KBM-7 (cell line): ENCODE results near the gene GGA3.
"Not testable (repeated sequence)": the region's sequence is repeated elsewhere in the genome, so short reads cannot be mapped to it uniquely, and the experiment has no call there.

Source experiments
- DNase-seq: peaks from one replicate; pipeline ENCODE4 v3.0.0-alpha.2; 2015
- in situ Hi-C: fragments of 300-500 bp; cut with MboI; formaldehyde crosslinking; loops from 2 replicates; pipeline ENCODE4 v1.14.3; 2020; ENCODE audit warnings: low sequenced_read_pairs, low pct_unique_long_range_greater_than_20kb, mixed read lengths

Gene GGA3

GRCh38 chr17:75277664-75278071 lies 16.3 kb upstream of the GGA3 start:
- DNase-seq, result no peak
- in situ Hi-C loops, result no loop called here

- in situ Hi-C loops, result no loop called here
- DNase-seq, result no peak
Measured at GRCh38 chr17:75273977-75274708, 12.7 kb upstream of the GGA3 start.

GRCh38 chr17:75272848-75273184 lies 11.4 kb upstream of the GGA3 start:
- DNase-seq, result no peak
- in situ Hi-C loops, result no loop called here

GRCh38 chr17:75271955-75272847 lies 10.8 kb upstream of the GGA3 start:
- in situ Hi-C loops, result no loop called here
- DNase-seq, result no peak

- in situ Hi-C loops, result no loop called here
- DNase-seq, result peak; percentile 78
Measured at GRCh38 chr17:75271233-75271954, 10.0 kb upstream of the GGA3 start.

- in situ Hi-C loops, result no loop called here
Measured at GRCh38 chr17:75270966-75271232, 9.5 kb upstream of the GGA3 start, which contains the start of gene MIF4GD. Gene MIF4GD (minus strand): TSS chr17:75271231. CDS start chr17:75270195, 1,036 bp downstream.

GRCh38 chr17:75270218-75270965 lies 9.0 kb upstream of the GGA3 start:
- DNase-seq, result peak; percentile 83
- in situ Hi-C loops, result no loop called here

More at GRCh38 chr17:75270966-75271232, 9.5 kb upstream of the GGA3 start, which contains the start of gene MIF4GD:
- no peak for DNase-seq

GRCh38 chr17:75269844-75270217 lies 8.4 kb upstream of the GGA3 start:
- no peak for DNase-seq
- in situ Hi-C loops, result no loop called here

GRCh38 chr17:75267411-75268232 lies 6.2 kb upstream of the GGA3 start:
- in situ Hi-C loops, result no loop called here

GRCh38 chr17:75267153-75267410 lies 5.7 kb upstream of the GGA3 start:
- in situ Hi-C loops, result no loop called here
- no peak for DNase-seq

More at GRCh38 chr17:75267411-75268232, 6.2 kb upstream of the GGA3 start:
- no peak for DNase-seq

GRCh38 chr17:75266316-75267152 lies 5.1 kb upstream of the GGA3 start:
- in situ Hi-C loops, result no loop called here

GRCh38 chr17:75265614-75266315 lies 4.4 kb upstream of the GGA3 start:
- in situ Hi-C loops, result no loop called here

More at GRCh38 chr17:75266316-75267152, 5.1 kb upstream of the GGA3 start:
- DNase-seq, result no peak

GRCh38 chr17:75263055-75263454 lies 1.6 kb upstream of the GGA3 start:
- in situ Hi-C loops, result no loop called here
- no peak for DNase-seq

More at GRCh38 chr17:75265614-75266315, 4.4 kb upstream of the GGA3 start:
- DNase-seq, result no peak

- in situ Hi-C loops, result no loop called here
- DNase-seq, result no peak
Measured at GRCh38 chr17:75262112-75262606, 753 bp upstream of the GGA3 start.

- in situ Hi-C loops, result no loop called here
- DNase-seq, result no peak
Measured at GRCh38 chr17:75260641-75261335, 618 bp downstream of the GGA3 start.

- DNase-seq, in situ Hi-C loops: not testable (repeated sequence)
Measured at GRCh38 chr17:75257228-75257627, 4.2 kb downstream of the GGA3 start.
